AG09309 (cell line): Measurements from ENCODE around the gene ZFHX3.

Source experiments
- DNase-seq: peaks from one replicate; pipeline ENCODE4 v3.0.0-alpha.2; 2010; ENCODE audit warnings: low read depth
- H3K4me3 ChIP-seq: 2 replicates; pipeline ENCODE4 v1.5.1; 2011; ENCODE audit warnings: mild to moderate bottlenecking, low read depth, low read length, moderate library complexity; ENCODE audit not compliant: control insufficient read depth
- TF ChIP-seq, protein P1 (sequence below): IDR thresholded peaks from 2 replicates; pipeline ENCODE4 v1.5.1; 2011; ENCODE audit warnings: mild to moderate bottlenecking, low read depth, low read length, inconsistent platforms; ENCODE audit not compliant: insufficient read depth, control insufficient read depth; ENCODE audit errors: missing control alignments

Gene ZFHX3

GRCh38 chr16:72789465-72789864 lies 258.5 kb downstream of the ZFHX3 start:
- H3K4me3 ChIP-seq, result no peak overlapping the region
- TF ChIP-seq, protein P1, sequence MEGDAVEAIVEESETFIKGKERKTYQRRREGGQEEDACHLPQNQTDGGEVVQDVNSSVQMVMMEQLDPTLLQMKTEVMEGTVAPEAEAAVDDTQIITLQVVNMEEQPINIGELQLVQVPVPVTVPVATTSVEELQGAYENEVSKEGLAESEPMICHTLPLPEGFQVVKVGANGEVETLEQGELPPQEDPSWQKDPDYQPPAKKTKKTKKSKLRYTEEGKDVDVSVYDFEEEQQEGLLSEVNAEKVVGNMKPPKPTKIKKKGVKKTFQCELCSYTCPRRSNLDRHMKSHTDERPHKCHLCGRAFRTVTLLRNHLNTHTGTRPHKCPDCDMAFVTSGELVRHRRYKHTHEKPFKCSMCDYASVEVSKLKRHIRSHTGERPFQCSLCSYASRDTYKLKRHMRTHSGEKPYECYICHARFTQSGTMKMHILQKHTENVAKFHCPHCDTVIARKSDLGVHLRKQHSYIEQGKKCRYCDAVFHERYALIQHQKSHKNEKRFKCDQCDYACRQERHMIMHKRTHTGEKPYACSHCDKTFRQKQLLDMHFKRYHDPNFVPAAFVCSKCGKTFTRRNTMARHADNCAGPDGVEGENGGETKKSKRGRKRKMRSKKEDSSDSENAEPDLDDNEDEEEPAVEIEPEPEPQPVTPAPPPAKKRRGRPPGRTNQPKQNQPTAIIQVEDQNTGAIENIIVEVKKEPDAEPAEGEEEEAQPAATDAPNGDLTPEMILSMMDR, result no peak
- DNase-seq, result no peak

DNA sequence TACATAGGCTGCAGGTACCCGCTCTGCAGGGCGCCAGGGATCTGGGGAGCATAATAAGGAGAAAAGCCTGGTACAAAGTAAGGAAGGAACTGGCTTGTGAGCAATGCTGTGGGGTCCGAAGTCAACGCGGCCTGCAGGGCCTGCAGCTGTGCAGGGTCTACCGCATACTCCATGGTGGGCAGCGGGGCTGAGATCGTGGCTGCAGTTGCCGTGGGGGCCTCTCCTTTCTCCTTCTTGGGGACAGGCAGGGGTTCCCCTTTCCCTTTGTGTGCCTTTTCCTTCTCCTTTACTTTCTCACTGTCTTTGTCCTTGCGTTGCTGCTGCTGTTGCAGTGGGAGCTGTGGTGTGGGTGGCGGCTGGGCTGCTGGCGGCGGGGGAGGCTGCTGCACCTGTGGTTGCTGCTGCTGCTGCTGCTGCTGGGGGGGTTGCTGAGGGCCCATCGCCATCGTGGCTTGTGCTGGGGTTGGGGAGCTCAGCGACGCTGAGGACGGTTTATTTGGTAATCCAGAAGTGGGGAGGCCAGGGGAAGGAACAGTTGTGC lies 259.6 kb downstream of the ZFHX3 start:
- DNase-seq, result no peak
- peak overlapping the region; percentile 44 for H3K4me3 ChIP-seq
- TF ChIP-seq, protein P1, result no peak

GRCh38 chr16:72787514-72788268 lies 260.2 kb downstream of the ZFHX3 start:
- peak overlapping the region; percentile 44 for H3K4me3 ChIP-seq
- TF ChIP-seq, protein P1, result peak; percentile 0
- DNase-seq, result peak; percentile 73

GRCh38 chr16:72787130-72787513 lies 260.8 kb downstream of the ZFHX3 start:
- H3K4me3 ChIP-seq, result peak overlapping the region; percentile 27
- TF ChIP-seq, protein P1, result no peak
- no peak for DNase-seq

- DNase-seq, result no peak
- no peak overlapping the region for H3K4me3 ChIP-seq
- TF ChIP-seq, protein P1, result no peak
Observed at GRCh38 chr16:72786606-72787005, 261.3 kb downstream of the ZFHX3 start.

DNA sequence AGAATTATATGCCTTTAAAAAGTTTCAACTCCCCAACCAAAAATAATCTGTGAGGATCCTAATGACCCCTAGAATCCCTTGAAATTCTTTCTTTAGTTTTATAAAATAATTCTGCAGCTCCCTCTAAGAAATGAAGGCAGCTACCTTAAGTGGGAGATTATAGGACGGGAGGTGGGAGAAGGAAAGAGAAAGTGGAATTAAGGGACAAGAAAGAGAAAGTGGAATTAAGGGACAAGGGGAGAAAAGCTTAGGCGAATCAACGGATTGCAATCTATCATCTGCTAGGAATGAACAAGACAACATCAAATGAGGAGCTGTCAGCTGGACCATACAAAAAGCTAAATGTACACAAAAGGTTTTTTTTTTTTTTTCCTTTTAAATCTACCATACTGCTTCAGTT lies 262.0 kb downstream of the ZFHX3 start:
- TF ChIP-seq, protein P1, result no peak
- DNase-seq, result no peak
- no peak overlapping the region for H3K4me3 ChIP-seq
